H1 (cell line): ENCODE measurements around the gene OXNAD1. TPM values are rescaled to one million over a fixed set of nuclear protein-coding genes. Genes with fewer than 3 reads are reported as not detected.

ENCODE experiments used
- PHF8 ChIP-seq: fragments of 200-600 bp; sonication (generic); conservative IDR thresholded peaks from 2 replicates; pipeline ENCODE4 v1.7.1; 2012; ENCODE audit warnings: low read depth, mild to moderate bottlenecking, inconsistent platforms, low read length, moderate library complexity
- POLR2A ChIP-seq, 2 experiments: IDR thresholded peaks; 1 replicate in 1 of 2; 2 replicates in 1 of 2; pipeline ENCODE4 v1.6.1; 2011; ENCODE audit warnings: low read depth in 2 of 2, low read length in 2 of 2, mild to moderate bottlenecking in 2 of 2; ENCODE audit errors: control extremely low read depth in 1 of 2
- SP4 ChIP-seq: IDR thresholded peaks from 2 replicates; pipeline ENCODE4 v1.6.1; 2012; ENCODE audit warnings: low read length, inconsistent platforms
- TBP ChIP-seq: IDR thresholded peaks from 2 replicates; pipeline ENCODE4 v1.6.1; 2011; ENCODE audit warnings: low read depth, low read length, improper control_type of control experiment
- USF2 ChIP-seq: IDR thresholded peaks from 2 replicates; pipeline ENCODE4 v1.6.1; 2011; ENCODE audit warnings: low read length, improper control_type of control experiment
- ZNF274 ChIP-seq: IDR thresholded peaks from 2 replicates; pipeline ENCODE4 v1.7.0; 2012; ENCODE audit warnings: low read length, borderline replicate concordance; ENCODE audit errors: extremely low read depth
- polyA plus RNA-seq, 7 experiments: library from polyadenylated mRNA; depleted of rRNA in 3 of 7; stranded (reverse) in 5 of 7; unstranded in 2 of 7; fragments of >200 nt in 5 of 7; fragments of 200-250 nt in 2 of 7; gene quantifications; 1 replicate in 5 of 7; 2 replicates in 1 of 7; 4 replicates in 1 of 7; pipeline versions ENCODE4 v1.2.1 to v1.2.3, GENCODE V29; 2011 to 2013; ENCODE audit warnings: missing spikeins in 2 of 7, mixed read lengths in 2 of 7
- total RNA-seq: library from RNA; stranded (reverse); fragmentation: NEBNext Ultra II Directional; extraction: Animal tissue kit (Norgen Biotek cat#: 25700); gene quantifications from 2 replicates; pipeline ENCODE4 v1.2.1, GENCODE V29; 2021

Gene OXNAD1
- total and polyA plus RNA-seq, 2 of the 8 experiments (the other 6 are each of a cell fraction or from before 2014, with no cell fraction given), result 14.9 to 24.8 TPM

DNA sequence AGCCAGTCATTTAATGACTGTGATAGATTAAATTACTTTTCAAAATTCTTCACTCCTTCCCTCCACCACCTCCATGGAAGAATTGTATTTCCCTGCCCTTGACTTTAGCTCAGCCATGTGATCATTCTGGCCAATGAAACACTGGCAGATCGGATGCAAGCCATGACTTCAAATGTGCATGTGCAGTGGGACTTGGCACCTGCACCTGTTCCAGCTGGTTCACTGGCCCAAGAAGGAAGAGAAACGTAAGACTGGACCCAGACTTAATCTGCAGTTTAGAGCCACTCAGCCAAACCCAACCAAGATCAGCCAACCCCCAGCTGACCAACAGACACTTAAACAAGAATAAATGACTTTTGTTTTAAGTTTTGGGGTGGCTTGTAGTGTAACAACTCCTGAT, 12.0 kb upstream of the OXNAD1 start (continued):
- no peak for TF ChIP-seq PHF8
- no peak for TF ChIP-seq USF2
- TF ChIP-seq POLR2A (IDR thresholded peaks at IDR 0.05; ENCODE audit: control extremely low read depth in 1 of 2, low read depth in 2 of 2, low read length in 2 of 2), result no peak
- no peak for TF ChIP-seq SP4
- TF ChIP-seq TBP, result no peak
- no peak for TF ChIP-seq ZNF274
- TF ChIP-seq, all 59 proteins: peak for 0
